GM12891 (cell line): Measurements from ENCODE around the gene ZNF70.

Experiments
- POLR2A ChIP-seq: IDR thresholded peaks from 2 replicates; pipeline ENCODE4 v1.6.1; 2011; ENCODE audit warnings: low read depth, low read length, control low read depth
- POLR2AphosphoS5 ChIP-seq: IDR thresholded peaks from 2 replicates; pipeline ENCODE4 v1.6.1; 2011; ENCODE audit warnings: low read depth, low read length, control low read depth
- TAF1 ChIP-seq: IDR thresholded peaks from 2 replicates; pipeline ENCODE4 v1.6.1; 2011; ENCODE audit warnings: low read depth, low read length, control low read depth

GRCh38 chr22:23756891-23757290, 6.0 kb upstream of the ZNF70 start:
- TF ChIP-seq POLR2A (no peak), POLR2AphosphoS5 (no peak), TAF1 (no peak)
